ENCODE results near the gene SERPINB13.

- no peak for TF ChIP-seq POLR2A (IDR thresholded peaks at IDR 0.05)
- TF ChIP-seq CTCF (IDR thresholded peaks at IDR 0.05), result no peak
- no peak for TF ChIP-seq POLR2AphosphoS5 (IDR thresholded peaks at IDR 0.05)
- TF ChIP-seq EP300 (IDR thresholded peaks at IDR 0.05; ENCODE audit: low read depth), result no peak
Observed at GRCh38 chr18:63596964-63597363, 9.8 kb downstream of the SERPINB13 start.

All from transverse colon (tissue), 4 donors.